ENCODE results near the gene HELZ.
"Not testable (repeated sequence)": the region's sequence is repeated elsewhere in the genome, so short reads cannot be mapped to it uniquely, and the experiment has no call there.

The HELZ gene

GRCh38 chr17:67183531-67183930 is 61.5 kb downstream of the HELZ start:
- no peak for DNase-seq

- no peak for DNase-seq
These were observed 63.2 kb downstream of the HELZ start for GRCh38 chr17:67181825-67182224.

- no peak for DNase-seq
These were observed 64.7 kb downstream of the HELZ start for GRCh38 chr17:67180275-67180674.

GRCh38 chr17:67178555-67178954 is 66.4 kb downstream of the HELZ start:
- DNase-seq: no peak

GRCh38 chr17:67177732-67178131 is 67.3 kb downstream of the HELZ start:
- no peak for DNase-seq

GRCh38 chr17:67174190-67174589 is 70.8 kb downstream of the HELZ start:
- no peak for DNase-seq

GRCh38 chr17:67171560-67171959 is 73.4 kb downstream of the HELZ start:
- DNase-seq: no peak

- no peak for DNase-seq
These were observed 76.5 kb downstream of the HELZ start for GRCh38 chr17:67168496-67168895.

- DNase-seq: no peak
These were observed 79.8 kb downstream of the HELZ start for GRCh38 chr17:67165201-67165600.

GRCh38 chr17:67164302-67164701 is 80.7 kb downstream of the HELZ start:
- DNase-seq: no peak

- DNase-seq: no peak
These were observed 82.2 kb downstream of the HELZ start for GRCh38 chr17:67162771-67163170.

GRCh38 chr17:67161573-67161972 is 83.4 kb downstream of the HELZ start:
- DNase-seq: no peak

- no peak for DNase-seq
These were observed 84.2 kb downstream of the HELZ start for GRCh38 chr17:67160791-67161190.

GRCh38 chr17:67157732-67158639 is 87.0 kb downstream of the HELZ start:
- DNase-seq: no peak

GRCh38 chr17:67156269-67157199 is 88.5 kb downstream of the HELZ start:
- DNase-seq: no peak

GRCh38 chr17:67152824-67153223 is 92.2 kb downstream of the HELZ start:
- DNase-seq: no peak

- no peak for DNase-seq
These were observed 93.3 kb downstream of the HELZ start for GRCh38 chr17:67151717-67152116.

GRCh38 chr17:67150826-67151225 is 94.2 kb downstream of the HELZ start:
- DNase-seq: no peak

- no peak for DNase-seq
These were observed 96.6 kb downstream of the HELZ start for GRCh38 chr17:67148352-67148751.

GRCh38 chr17:67145183-67145805 is 99.7 kb downstream of the HELZ start:
- DNase-seq: no peak

GRCh38 chr17:67143318-67143717 is 101.7 kb downstream of the HELZ start:
- no peak for DNase-seq

- not testable (repeated sequence) for DNase-seq
These were observed 103.0 kb downstream of the HELZ start for GRCh38 chr17:67142030-67142429.
